ENCODE data around the gene LORICRIN.

- TF ChIP-seq CTCF (IDR thresholded peaks at IDR 0.05; ENCODE audit: low read length) (no peak), EZH2 (IDR thresholded peaks at IDR 0.05; ENCODE audit: borderline replicate concordance, low read length) (no peak)
Measured at GRCh38 chr1:153253076-153253475, 6.4 kb upstream of the LORICRIN start.

All from OCI-LY1 (cell line).